Measurements from ENCODE around the gene TAPBPL.

GRCh38 chr12:6435961-6436715, 15.7 kb upstream of the TAPBPL start:
- TF ChIP-seq TEAD4 (IDR thresholded peaks at IDR 0.05) (no peak), CEBPB (IDR thresholded peaks at IDR 0.05) (no peak), CREB1 (IDR thresholded peaks at IDR 0.05; ENCODE audit: low read depth) (no peak), REST (IDR thresholded peaks at IDR 0.05; ENCODE audit: low read depth) (no peak)

All from Ishikawa (cell line).